Karpas-422 (cell line): ENCODE results near the gene MALRD1. TPM values are rescaled to one million over a fixed set of nuclear protein-coding genes. Genes with fewer than 3 reads are reported as not detected.

Experiments used
- DNase-seq: peaks from one replicate; pipeline ENCODE4 v3.0.0-alpha.2; 2015
- H2AFZ ChIP-seq: fragments of 200-600 bp; sonication (generic); 2 replicates; pipeline ENCODE4 v1.6.1; 2014; ENCODE audit warnings: antibody characterized with exemption, low read length, mixed read lengths
- H3K27ac ChIP-seq: fragments of 200-600 bp; sonication (generic); 2 replicates; pipeline ENCODE4 v1.5.1; 2014; ENCODE audit warnings: mild to moderate bottlenecking, low read length, moderate library complexity
- H3K27me3 ChIP-seq: fragments of 200-600 bp; sonication (generic); 2 replicates; pipeline ENCODE4 v1.6.1; 2014; ENCODE audit warnings: low read length, mixed read lengths
- H3K36me3 ChIP-seq: fragments of 200-600 bp; sonication (generic); 2 replicates; pipeline ENCODE4 v1.6.1; 2014; ENCODE audit warnings: low read length, mixed read lengths; ENCODE audit not compliant: insufficient read depth
- H3K4me1 ChIP-seq: fragments of 200-600 bp; sonication (generic); 2 replicates; pipeline ENCODE4 v1.6.1; 2014; ENCODE audit warnings: mild to moderate bottlenecking, low read length, mixed read lengths
- H3K4me2 ChIP-seq: fragments of 200-600 bp; sonication (generic); 2 replicates; pipeline ENCODE4 v1.6.1; 2014; ENCODE audit warnings: low read length, low read depth, mild to moderate bottlenecking; ENCODE audit not compliant: poor library complexity, severe bottlenecking
- H3K4me3 ChIP-seq: fragments of 200-600 bp; sonication (generic); 2 replicates; pipeline ENCODE4 v1.5.1; 2014; ENCODE audit warnings: mild to moderate bottlenecking, antibody characterized with exemption, low read length, mixed read lengths
- H3K79me2 ChIP-seq: fragments of 200-600 bp; sonication (generic); 2 replicates; pipeline ENCODE4 v1.6.1; 2014; ENCODE audit warnings: mild to moderate bottlenecking, low read length, mixed read lengths
- H3K9ac ChIP-seq: fragments of 200-600 bp; sonication (generic); 2 replicates; pipeline ENCODE4 v1.6.0; 2014; ENCODE audit warnings: low read length
- H3K9me2 ChIP-seq: fragments of 200-600 bp; sonication (generic), shearing (Covaris generic); replicated peaks from 2 replicates; pipeline ENCODE4 v1.6.0; 2014; ENCODE audit warnings: mild to moderate bottlenecking, low read length, moderate library complexity; ENCODE audit not compliant: insufficient read depth
- H3K9me3 ChIP-seq: fragments of 300-700, 200-600 bp; sonication (generic); 2 replicates; pipeline ENCODE4 v1.6.1; 2014; ENCODE audit warnings: low read length, mixed read lengths
- H4K20me1 ChIP-seq: fragments of 200-600 bp; sonication (generic); 2 replicates; pipeline ENCODE4 v1.6.1; 2014; ENCODE audit warnings: mild to moderate bottlenecking, antibody characterized with exemption, low read length, low read depth; ENCODE audit not compliant: insufficient read depth
- total RNA-seq: library from RNA; depleted of rRNA; stranded (reverse); fragments of >200 nt; shearing (Covaris generic); gene quantifications from 2 replicates; pipeline ENCODE4 v1.2.3, GENCODE V29; 2014; ENCODE audit warnings: low replicate concordance

MALRD1 gene
- total RNA-seq, 1 experiment from 2014 or later: not detected

DNA sequence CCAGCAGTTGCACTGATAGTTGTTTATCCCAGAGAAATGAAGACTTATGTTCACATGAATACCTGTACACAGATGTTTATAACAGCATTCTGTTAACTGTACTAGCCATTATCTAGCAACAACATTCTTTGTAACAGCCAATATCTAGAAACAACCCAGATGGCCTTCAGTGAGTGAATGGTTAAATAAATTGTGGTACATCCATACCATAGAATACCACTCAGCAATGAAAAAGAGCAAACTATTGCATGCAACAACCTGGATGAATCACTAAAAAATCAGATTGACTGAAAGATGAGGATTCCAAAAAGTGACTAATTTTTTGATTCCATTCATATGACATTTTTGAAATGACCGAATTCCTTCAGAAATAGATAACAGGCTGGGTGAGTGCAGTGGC lies 360.3 kb downstream of the MALRD1 start:
- H3K9ac ChIP-seq: no peak overlapping the region
- H2AFZ ChIP-seq: no peak overlapping the region
- H4K20me1 ChIP-seq: no peaks in the 10 kb centered on the region
- no peaks in the 10 kb centered on the region for H3K79me2 ChIP-seq
- no peak overlapping the region for H3K27ac ChIP-seq
- H3K36me3 ChIP-seq: no peaks in the 10 kb centered on the region
- peaks cover 31% of the 10 kb centered on the region for H3K9me3 ChIP-seq
- H3K27me3 ChIP-seq: no peaks in the 10 kb centered on the region
- no peak overlapping the region for H3K4me3 ChIP-seq
- H3K9me2 ChIP-seq: no peaks in the 10 kb centered on the region
- DNase-seq: no peak
- no peaks in the 10 kb centered on the region for H3K4me1 ChIP-seq
- no peak overlapping the region for H3K4me2 ChIP-seq

DNA sequence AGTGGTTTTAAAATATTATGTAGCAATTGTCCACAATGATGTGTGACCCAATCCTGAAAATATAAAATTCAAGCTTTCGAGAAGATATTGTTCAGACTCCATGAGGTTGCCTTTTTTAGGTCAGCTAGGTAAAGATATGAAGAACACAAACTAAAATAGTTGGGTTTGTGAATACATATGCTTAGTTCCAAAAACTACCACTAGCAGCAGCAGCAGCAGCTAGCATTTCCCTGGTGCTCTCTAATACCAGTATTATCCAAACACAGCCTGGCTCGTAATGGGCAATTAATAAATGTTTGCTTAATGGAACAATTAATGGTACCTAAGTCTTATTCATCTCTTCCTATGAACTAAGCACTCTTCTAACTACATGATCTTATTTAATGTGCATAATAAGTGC lies 362.5 kb downstream of the MALRD1 start:
- Histone ChIP-seq H3K4me1 (no peaks in the 10 kb centered on the region), H3K9ac (no peak overlapping the region), H4K20me1 (no peaks in the 10 kb centered on the region), H3K9me3 (peaks cover 16% of the 10 kb centered on the region), H3K9me2 (no peaks in the 10 kb centered on the region), H3K4me2 (no peak overlapping the region), H3K79me2 (no peaks in the 10 kb centered on the region), H2AFZ (no peak overlapping the region), H3K36me3 (no peaks in the 10 kb centered on the region), H3K4me3 (no peak overlapping the region), H3K27me3 (no peaks in the 10 kb centered on the region), H3K27ac (no peak overlapping the region)
- no peak for DNase-seq

DNA sequence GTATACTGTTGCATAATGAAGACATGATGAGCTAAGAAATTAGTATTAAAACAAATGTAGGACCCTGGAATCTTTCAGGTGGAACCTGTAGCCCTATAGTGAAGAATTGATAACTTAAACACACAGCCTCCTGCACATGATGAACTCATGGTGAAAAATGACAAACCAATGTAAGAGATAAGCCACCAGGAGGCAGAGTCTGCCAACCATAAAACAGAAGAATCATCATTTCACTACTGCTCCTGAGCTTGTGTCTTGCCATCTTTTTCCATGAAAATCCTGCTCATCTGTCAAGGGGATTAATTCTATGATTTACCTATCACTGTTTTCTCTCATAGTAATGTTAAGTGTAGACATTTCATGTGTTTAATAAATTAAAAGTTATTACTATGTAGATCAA lies 363.9 kb downstream of the MALRD1 start:
- Histone ChIP-seq H3K27ac (no peak overlapping the region), H3K79me2 (no peaks in the 10 kb centered on the region), H2AFZ (no peak overlapping the region), H3K4me2 (no peak overlapping the region), H4K20me1 (no peaks in the 10 kb centered on the region), H3K27me3 (no peaks in the 10 kb centered on the region), H3K9me3 (peaks cover 11% of the 10 kb centered on the region), H3K4me3 (no peak overlapping the region), H3K36me3 (no peaks in the 10 kb centered on the region), H3K9ac (no peak overlapping the region), H3K4me1 (no peaks in the 10 kb centered on the region), H3K9me2 (no peaks in the 10 kb centered on the region)
- peak; percentile 49 for DNase-seq

DNA sequence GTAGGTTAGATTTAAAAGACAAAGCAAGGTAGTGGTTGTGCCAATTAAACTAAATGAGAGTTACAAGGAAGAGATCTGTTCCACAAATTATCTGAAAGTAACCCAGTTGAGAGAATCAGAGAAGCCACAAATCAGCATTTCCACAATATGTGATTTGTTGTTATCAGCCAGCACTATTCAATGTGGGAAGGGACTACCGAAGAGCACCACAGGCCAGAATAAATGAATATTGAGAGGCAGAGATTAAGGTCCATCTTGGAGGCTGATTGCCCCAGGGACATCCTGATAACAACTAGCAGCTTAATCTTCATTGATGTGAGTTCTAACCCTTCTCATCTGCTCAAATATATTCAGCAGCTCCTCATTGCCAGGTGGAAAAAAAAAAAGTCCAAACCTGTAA lies 367.6 kb downstream of the MALRD1 start:
- Histone ChIP-seq H2AFZ (no peak overlapping the region), H4K20me1 (no peaks in the 10 kb centered on the region), H3K4me1 (no peaks in the 10 kb centered on the region), H3K27me3 (no peaks in the 10 kb centered on the region), H3K9ac (no peak overlapping the region), H3K79me2 (no peaks in the 10 kb centered on the region), H3K9me2 (no peaks in the 10 kb centered on the region), H3K4me2 (no peak overlapping the region), H3K9me3 (peaks cover 10% of the 10 kb centered on the region), H3K36me3 (no peaks in the 10 kb centered on the region), H3K4me3 (no peak overlapping the region), H3K27ac (no peak overlapping the region)
- DNase-seq: no peak

DNA sequence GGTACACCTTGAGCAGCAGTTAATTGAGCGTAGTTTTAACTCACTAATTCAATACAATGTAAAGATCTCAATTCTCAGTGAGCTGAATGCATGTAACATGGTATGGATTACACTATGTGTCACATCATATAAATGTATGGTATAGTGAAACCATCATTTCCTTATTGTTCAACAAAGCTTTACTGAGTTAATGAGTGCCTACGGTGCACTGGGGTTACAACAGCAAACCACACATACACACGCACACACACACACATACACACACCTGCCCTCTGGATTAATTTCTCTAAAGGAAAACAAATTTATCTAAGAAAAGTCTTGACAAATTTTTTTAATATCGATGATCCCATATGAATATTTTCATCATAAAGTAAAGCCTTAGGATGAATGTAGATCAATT lies 369.1 kb downstream of the MALRD1 start:
- H3K27me3 ChIP-seq: no peaks in the 10 kb centered on the region
- H3K36me3 ChIP-seq: no peaks in the 10 kb centered on the region
- H3K4me1 ChIP-seq: no peaks in the 10 kb centered on the region
- DNase-seq: no peak
- H3K4me3 ChIP-seq: no peak overlapping the region
- H3K27ac ChIP-seq: no peak overlapping the region
- no peak overlapping the region for H3K9ac ChIP-seq
- peaks cover 19% of the 10 kb centered on the region for H3K9me3 ChIP-seq
- no peak overlapping the region for H3K4me2 ChIP-seq
- H2AFZ ChIP-seq: no peak overlapping the region
- no peaks in the 10 kb centered on the region for H3K9me2 ChIP-seq
- no peaks in the 10 kb centered on the region for H4K20me1 ChIP-seq
- no peaks in the 10 kb centered on the region for H3K79me2 ChIP-seq

- no peak overlapping the region for H2AFZ ChIP-seq
- no peaks in the 10 kb centered on the region for H3K9me2 ChIP-seq
- H3K9ac ChIP-seq: no peak overlapping the region
- peaks cover 22% of the 10 kb centered on the region for H3K9me3 ChIP-seq
- no peaks in the 10 kb centered on the region for H3K4me1 ChIP-seq
- no peak overlapping the region for H3K4me3 ChIP-seq
- no peak overlapping the region for H3K27ac ChIP-seq
- H4K20me1 ChIP-seq: no peaks in the 10 kb centered on the region
- no peaks in the 10 kb centered on the region for H3K79me2 ChIP-seq
- H3K36me3 ChIP-seq: no peaks in the 10 kb centered on the region
- no peaks in the 10 kb centered on the region for H3K27me3 ChIP-seq
- DNase-seq: no peak
- H3K4me2 ChIP-seq: no peak overlapping the region
Measured at GRCh38 chr10:19421674-19422073, 373.1 kb downstream of the MALRD1 start.

DNA sequence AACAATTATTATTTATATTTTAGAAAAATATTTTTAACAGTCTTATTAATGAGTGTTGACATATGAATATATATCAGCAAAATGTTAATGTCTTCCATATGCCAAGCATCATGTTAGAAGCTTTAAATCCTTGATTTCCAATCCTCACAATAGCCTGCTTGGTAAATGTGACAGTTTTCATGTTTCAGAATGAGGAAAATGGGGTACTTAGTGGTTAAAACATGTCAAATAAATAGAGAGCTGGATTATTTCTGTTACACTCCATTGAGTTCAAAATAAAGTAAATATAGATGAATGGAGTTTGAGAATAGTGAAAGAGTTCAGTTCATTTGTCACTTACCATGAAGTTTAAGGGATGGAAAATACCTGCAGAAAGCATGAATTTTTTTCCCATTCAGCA lies 377.4 kb downstream of the MALRD1 start:
- H3K27ac ChIP-seq: no peak overlapping the region
- no peaks in the 10 kb centered on the region for H3K36me3 ChIP-seq
- peaks cover 20% of the 10 kb centered on the region for H3K9me3 ChIP-seq
- no peak overlapping the region for H3K9ac ChIP-seq
- H3K4me3 ChIP-seq: no peak overlapping the region
- H2AFZ ChIP-seq: no peak overlapping the region
- H4K20me1 ChIP-seq: no peaks in the 10 kb centered on the region
- no peaks in the 10 kb centered on the region for H3K79me2 ChIP-seq
- H3K4me1 ChIP-seq: no peaks in the 10 kb centered on the region
- no peaks in the 10 kb centered on the region for H3K27me3 ChIP-seq
- no peak overlapping the region for H3K4me2 ChIP-seq
- no peaks in the 10 kb centered on the region for H3K9me2 ChIP-seq
- no peak for DNase-seq

GRCh38 chr10:19431622-19432351 lies 383.2 kb downstream of the MALRD1 start:
- no peak overlapping the region for H3K27ac ChIP-seq
- peaks cover 27% of the 10 kb centered on the region for H3K9me3 ChIP-seq
- no peaks in the 10 kb centered on the region for H3K9me2 ChIP-seq
- no peaks in the 10 kb centered on the region for H3K79me2 ChIP-seq
- H3K4me1 ChIP-seq: no peaks in the 10 kb centered on the region
- H3K4me3 ChIP-seq: no peak overlapping the region
- H2AFZ ChIP-seq: no peak overlapping the region
- DNase-seq: no peak
- no peaks in the 10 kb centered on the region for H3K36me3 ChIP-seq
- H3K27me3 ChIP-seq: no peaks in the 10 kb centered on the region
- H4K20me1 ChIP-seq: no peaks in the 10 kb centered on the region
- no peak overlapping the region for H3K4me2 ChIP-seq
- H3K9ac ChIP-seq: no peak overlapping the region
